MM.1S (cell line): ENCODE results near the gene HDAC9.

Experiments
- DNase-seq: peaks from one replicate; pipeline ENCODE4 v3.0.0-alpha.2; 2015
- H2AFZ ChIP-seq: fragments of 300-600 bp; sonication (generic); 2 replicates; pipeline ENCODE4 v1.6.0; 2016; ENCODE audit warnings: antibody characterized with exemption, low read length
- H3F3A ChIP-seq: fragments of 300-600 bp; sonication (generic); 2 replicates; pipeline ENCODE4 v1.6.1; 2016; ENCODE audit warnings: mild to moderate bottlenecking, antibody characterized with exemption, low read length, moderate library complexity, mixed read lengths; ENCODE audit not compliant: insufficient read depth
- H3K27ac ChIP-seq: fragments of 300-600 bp; sonication (generic); 2 replicates; pipeline ENCODE4 v1.5.1; 2016; ENCODE audit warnings: mild to moderate bottlenecking, low read length
- H3K27me3 ChIP-seq: fragments of 300-600 bp; sonication (generic); replicated peaks from 2 replicates; pipeline ENCODE4 v1.6.0; 2016; ENCODE audit warnings: low read length; ENCODE audit not compliant: insufficient read depth
- H3K36me3 ChIP-seq: fragments of 300-600 bp; sonication (generic); replicated peaks from 2 replicates; pipeline ENCODE4 v1.6.1; 2016; ENCODE audit warnings: mild to moderate bottlenecking, low read length, mixed read lengths; ENCODE audit not compliant: insufficient read depth
- H3K4me1 ChIP-seq: fragments of 300-600 bp; sonication (generic); 2 replicates; pipeline ENCODE4 v1.6.1; 2016; ENCODE audit warnings: low read length, mixed read lengths
- H3K4me2 ChIP-seq: fragments of 300-600 bp; sonication (generic); 2 replicates; pipeline ENCODE4 v1.6.0; 2016; ENCODE audit warnings: low read depth, low read length
- H3K4me3 ChIP-seq: fragments of 300-600 bp; sonication (generic); 2 replicates; pipeline ENCODE4 v1.5.1; 2016; ENCODE audit warnings: low read length, mixed read lengths
- H3K79me2 ChIP-seq: fragments of 300-600 bp; sonication (generic); 2 replicates; pipeline ENCODE4 v1.6.1; 2016; ENCODE audit warnings: mixed run types, low read length, mixed read lengths
- H3K9ac ChIP-seq: fragments of 300-600 bp; sonication (generic); 2 replicates; pipeline ENCODE4 v1.6.1; 2016; ENCODE audit warnings: low read length, mixed read lengths
- H3K9me2 ChIP-seq: fragments of 300-600 bp; sonication (generic); replicated peaks from 2 replicates; pipeline ENCODE4 v1.6.1; 2016; ENCODE audit warnings: mild to moderate bottlenecking, low read length, mixed read lengths; ENCODE audit not compliant: insufficient read depth
- H3K9me3 ChIP-seq: fragments of 300-600 bp; sonication (generic); replicated peaks from 2 replicates; pipeline ENCODE4 v1.6.1; 2016; ENCODE audit warnings: mild to moderate bottlenecking, low read length, mixed read lengths; ENCODE audit not compliant: insufficient read depth
- H4K20me1 ChIP-seq: fragments of 300-600 bp; sonication (generic); 2 replicates; pipeline ENCODE4 v1.6.1; 2016; ENCODE audit warnings: mild to moderate bottlenecking, low read length, moderate library complexity, mixed read lengths; ENCODE audit not compliant: insufficient read depth
- EZH2 ChIP-seq: fragments of 300-600 bp; sonication (generic); optimal IDR thresholded peaks from 2 replicates; pipeline ENCODE3; 2017; ENCODE audit warnings: low read depth, mild to moderate bottlenecking, antibody characterized with exemption, low read length, mixed read lengths
- EZH2phosphoT487 ChIP-seq: fragments of 300-600 bp; sonication (generic); IDR thresholded peaks from 2 replicates; pipeline ENCODE4 v1.6.1; 2018; ENCODE audit warnings: antibody characterized with exemption, low read length
- TF ChIP-seq, protein P1 (sequence below): fragments of 300-600 bp; sonication (generic); IDR thresholded peaks from 2 replicates; pipeline ENCODE4 v1.5.1; 2016; ENCODE audit warnings: antibody characterized with exemption, low read length, mixed read lengths

The HDAC9 gene

DNA sequence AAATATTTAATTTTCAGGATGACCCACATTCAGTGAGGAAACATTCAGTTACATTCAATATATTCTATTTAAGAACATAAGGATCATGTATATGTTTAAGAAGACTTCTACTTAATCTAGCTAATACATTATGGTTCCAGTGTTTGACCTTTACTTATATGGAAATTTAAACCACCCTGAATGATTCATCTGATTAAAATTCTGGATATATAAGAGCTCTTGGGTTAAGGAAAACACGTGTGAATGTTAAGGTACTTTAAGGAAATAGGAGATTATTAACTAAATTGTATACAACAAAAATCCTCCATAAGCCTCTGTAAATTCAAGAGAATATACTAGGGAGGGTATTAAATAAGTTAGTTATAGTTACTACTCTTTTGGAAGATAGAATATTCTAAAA lies 40.9 kb downstream of the HDAC9 start:
- Histone ChIP-seq H3K79me2 (peaks cover 70% of the 10 kb centered on the region), H3K4me1 (peaks cover 7% of the 10 kb centered on the region; the same call in 1 of the 2 replicates), H3K9me3 (no peaks in the 10 kb centered on the region), H3F3A (no peaks in the 10 kb centered on the region), H3K27ac (no peak overlapping the region), H3K9me2 (no peaks in the 10 kb centered on the region), H3K9ac (no peak overlapping the region), H3K27me3 (no peaks in the 10 kb centered on the region), H2AFZ (no peak overlapping the region), H3K4me3 (no peak overlapping the region), H4K20me1 (no peaks in the 10 kb centered on the region), H3K36me3 (no peaks in the 10 kb centered on the region), H3K4me2 (no peak overlapping the region)
- TF ChIP-seq EZH2phosphoT487, result no peak
- TF ChIP-seq, protein P1, sequence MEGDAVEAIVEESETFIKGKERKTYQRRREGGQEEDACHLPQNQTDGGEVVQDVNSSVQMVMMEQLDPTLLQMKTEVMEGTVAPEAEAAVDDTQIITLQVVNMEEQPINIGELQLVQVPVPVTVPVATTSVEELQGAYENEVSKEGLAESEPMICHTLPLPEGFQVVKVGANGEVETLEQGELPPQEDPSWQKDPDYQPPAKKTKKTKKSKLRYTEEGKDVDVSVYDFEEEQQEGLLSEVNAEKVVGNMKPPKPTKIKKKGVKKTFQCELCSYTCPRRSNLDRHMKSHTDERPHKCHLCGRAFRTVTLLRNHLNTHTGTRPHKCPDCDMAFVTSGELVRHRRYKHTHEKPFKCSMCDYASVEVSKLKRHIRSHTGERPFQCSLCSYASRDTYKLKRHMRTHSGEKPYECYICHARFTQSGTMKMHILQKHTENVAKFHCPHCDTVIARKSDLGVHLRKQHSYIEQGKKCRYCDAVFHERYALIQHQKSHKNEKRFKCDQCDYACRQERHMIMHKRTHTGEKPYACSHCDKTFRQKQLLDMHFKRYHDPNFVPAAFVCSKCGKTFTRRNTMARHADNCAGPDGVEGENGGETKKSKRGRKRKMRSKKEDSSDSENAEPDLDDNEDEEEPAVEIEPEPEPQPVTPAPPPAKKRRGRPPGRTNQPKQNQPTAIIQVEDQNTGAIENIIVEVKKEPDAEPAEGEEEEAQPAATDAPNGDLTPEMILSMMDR, result no peak
- no peak for TF ChIP-seq EZH2
- no peak for DNase-seq

DNA sequence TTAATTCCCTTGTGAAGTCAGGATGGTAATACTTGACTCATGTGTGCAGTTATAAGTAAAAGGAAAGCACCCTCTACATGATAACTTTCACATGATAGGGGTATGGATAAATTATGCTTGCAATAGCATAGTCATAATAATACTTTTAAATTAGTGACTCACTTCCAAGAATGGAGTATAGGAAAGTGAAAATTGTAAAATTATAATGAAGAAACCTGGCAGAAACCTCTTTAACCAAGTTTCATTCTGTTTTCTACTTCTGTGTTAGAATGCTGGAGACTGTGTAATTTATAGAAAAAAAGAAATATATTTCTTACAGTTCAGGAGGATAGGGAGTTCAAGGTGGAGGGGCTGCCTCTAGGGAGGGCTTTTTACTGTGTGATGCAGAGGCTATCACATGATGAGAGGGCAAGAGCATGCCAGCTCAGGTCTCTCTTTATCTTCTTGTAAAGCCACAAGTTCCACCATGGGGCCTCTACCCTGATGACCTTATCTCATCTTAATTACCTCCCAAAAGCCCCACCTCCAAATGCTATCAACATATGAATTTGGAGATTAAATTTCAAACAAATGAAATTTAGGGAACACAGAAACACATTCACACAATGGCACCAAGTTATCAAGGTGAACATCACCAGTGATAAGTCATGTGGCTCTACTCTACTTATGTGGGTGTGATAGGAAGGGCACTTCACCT lies 43.2 kb downstream of the HDAC9 start:
- Histone ChIP-seq H3F3A (no peaks in the 10 kb centered on the region), H3K36me3 (no peaks in the 10 kb centered on the region), H3K79me2 (peaks cover 69% of the 10 kb centered on the region), H3K4me3 (no peak overlapping the region), H3K4me1 (peaks cover 7% of the 10 kb centered on the region; the same call in 1 of the 2 replicates), H3K4me2 (no peak overlapping the region), H2AFZ (no peak overlapping the region), H3K9me2 (no peaks in the 10 kb centered on the region), H3K27ac (no peak overlapping the region), H3K27me3 (no peaks in the 10 kb centered on the region), H3K9ac (no peak overlapping the region), H4K20me1 (no peaks in the 10 kb centered on the region), H3K9me3 (no peaks in the 10 kb centered on the region)
- no peak for DNase-seq
- TF ChIP-seq EZH2 (no peak), EZH2phosphoT487 (no peak)
- TF ChIP-seq, protein P1, result no peak

DNA sequence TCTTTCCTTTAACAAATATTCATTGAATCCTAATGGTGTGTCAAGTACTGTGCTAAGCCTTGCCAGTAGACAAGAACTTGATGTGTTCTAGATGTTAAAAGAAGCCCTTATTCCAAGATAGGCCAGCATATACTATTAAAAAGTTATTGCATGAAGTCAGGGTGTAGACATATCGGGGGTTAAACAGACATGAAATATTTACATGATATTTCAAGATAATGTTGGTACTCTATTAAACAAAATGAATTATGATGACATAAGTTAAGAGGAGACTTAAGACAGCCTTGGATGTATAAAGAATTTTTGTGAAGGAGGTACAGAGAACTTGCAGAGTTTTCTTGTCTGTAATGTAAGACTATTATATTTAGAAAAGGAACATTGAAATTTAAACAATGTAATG lies 44.8 kb downstream of the HDAC9 start:
- peaks cover 73% of the 10 kb centered on the region for H3K79me2 ChIP-seq
- no peak overlapping the region for H2AFZ ChIP-seq
- H3K9me2 ChIP-seq, result no peaks in the 10 kb centered on the region
- no peak for DNase-seq
- H3K9me3 ChIP-seq, result no peaks in the 10 kb centered on the region
- no peaks in the 10 kb centered on the region for H3F3A ChIP-seq
- H3K4me2 ChIP-seq, result no peak overlapping the region
- H3K9ac ChIP-seq, result no peak overlapping the region
- H3K27ac ChIP-seq, result no peak overlapping the region
- H3K4me1 ChIP-seq, result peaks cover 7% of the 10 kb centered on the region; the same call in 1 of the 2 replicates
- H4K20me1 ChIP-seq, result no peaks in the 10 kb centered on the region; the same call in 1 of the 2 replicates
- H3K27me3 ChIP-seq, result no peaks in the 10 kb centered on the region
- no peak for TF ChIP-seq EZH2
- H3K36me3 ChIP-seq, result peaks cover 5% of the 10 kb centered on the region; the same call in 1 of the 2 replicates
- no peak overlapping the region for H3K4me3 ChIP-seq

DNA sequence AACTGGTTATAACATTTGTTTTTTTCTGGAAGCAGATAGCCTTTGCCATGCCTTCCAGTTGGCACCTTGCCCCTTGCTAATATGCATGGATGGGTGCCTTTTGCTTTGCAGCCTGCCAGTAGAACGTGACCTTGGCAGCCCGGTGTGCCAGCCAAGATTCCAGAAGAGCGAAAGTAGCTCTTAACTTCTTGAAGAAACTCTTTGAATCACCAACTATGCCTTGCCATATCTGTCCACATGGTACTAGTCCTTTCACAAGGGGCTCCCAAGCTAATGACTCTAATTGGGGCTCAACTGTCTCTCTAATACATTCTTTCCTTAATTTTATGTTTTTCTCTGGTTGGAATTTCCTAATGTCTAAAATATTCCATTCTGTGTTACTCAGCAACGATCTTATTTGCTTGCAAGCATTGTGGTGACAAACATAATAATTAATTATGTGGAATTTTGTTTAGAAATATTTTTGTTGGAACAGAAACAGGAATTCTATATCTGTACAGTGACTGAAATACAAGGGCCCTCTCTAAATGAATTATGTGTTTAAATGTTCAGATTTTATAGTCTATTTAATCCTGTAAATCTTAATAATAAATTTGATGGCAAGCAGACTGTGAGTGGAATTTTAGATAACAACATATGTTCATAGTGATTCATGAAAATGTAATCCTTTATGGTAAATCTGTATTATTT lies 45.8 kb downstream of the HDAC9 start:
- no peak for DNase-seq
- Histone ChIP-seq H3K4me1 (peaks cover 11% of the 10 kb centered on the region; the same call in 1 of the 2 replicates), H4K20me1 (no peaks in the 10 kb centered on the region; the same call in 1 of the 2 replicates), H3K9ac (no peak overlapping the region), H3F3A (no peaks in the 10 kb centered on the region), H3K79me2 (peaks cover 71% of the 10 kb centered on the region), H3K36me3 (peaks cover 5% of the 10 kb centered on the region; the same call in 1 of the 2 replicates), H3K9me3 (no peaks in the 10 kb centered on the region), H3K4me2 (no peak overlapping the region), H3K27me3 (no peaks in the 10 kb centered on the region), H3K4me3 (no peak overlapping the region), H2AFZ (no peak overlapping the region), H3K27ac (no peak overlapping the region), H3K9me2 (no peaks in the 10 kb centered on the region)
- TF ChIP-seq EZH2phosphoT487 (no peak), EZH2 (no peak)
- TF ChIP-seq, protein P1, result no peak
